Uterus (tissue), 4 donors: ENCODE measurements around the gene SMIM20. TPM values are rescaled to one million over a fixed set of nuclear protein-coding genes. Genes with fewer than 3 reads are reported as not detected.

Source experiments
- DNase-seq, 2 donors: peaks; one replicate each; pipeline ENCODE4 v3.0.0-alpha.2; 2019 to 2020
- H3K27ac ChIP-seq, 2 donors: fragments of 200-600 bp; sonication (generic); 1 replicate in 1 of 2; 2 replicates in 1 of 2; pipeline ENCODE4 v1.5.1; 2016 to 2018
- H3K27me3 ChIP-seq, 2 donors: fragments of 200-600 bp; sonication (generic); one replicate each; pipeline ENCODE4 v1.5.1; 2018 to 2019; ENCODE audit warnings: control low read depth in 1 of 2
- H3K36me3 ChIP-seq, 2 donors: fragments of 200-600 bp; sonication (generic); one replicate each; pipeline ENCODE4 v1.5.1; 2019; ENCODE audit warnings: control low read depth in 1 of 2
- H3K4me1 ChIP-seq, 2 donors: fragments of 200-600 bp; sonication (generic); one replicate each; pipeline ENCODE4 v1.5.1; 2018 to 2019; ENCODE audit warnings: control low read depth in 1 of 2
- H3K4me3 ChIP-seq, 2 donors: fragments of 200-600 bp; sonication (generic); 1 replicate in 1 of 2; 2 replicates in 1 of 2; pipeline ENCODE4 v1.5.1; 2018 to 2019; ENCODE audit warnings: mild to moderate bottlenecking in 1 of 2
- H3K9me3 ChIP-seq, 2 donors: fragments of 200-600 bp; sonication (generic); one replicate each; pipeline ENCODE4 v1.5.1; 2019; ENCODE audit warnings: control low read depth in 1 of 2
- CTCF ChIP-seq, 4 experiments: fragments of 200-600 bp in 2 of 4; fragments of 450-650 bp in 2 of 4; sonication (generic) in 2 of 4; IDR thresholded peaks; one replicate each; pipeline ENCODE4 v1.5.1; 2016 to 2019; ENCODE audit warnings: antibody characterized with exemption in 4 of 4, mild to moderate bottlenecking in 2 of 4, moderate library complexity in 1 of 4
- POLR2A ChIP-seq, 2 donors: fragments of 450-650 bp; IDR thresholded peaks; one replicate each; pipeline ENCODE4 v1.6.1; 2016; ENCODE audit warnings: antibody characterized with exemption in 2 of 2, mild to moderate bottlenecking in 1 of 2, moderate library complexity in 1 of 2
- intact Hi-C: fragments of 100-400 bp; cut with DNase I; formaldehyde crosslinking; loops from one replicate; pipeline ENCODE4 v1.15.1; 2023; ENCODE audit warnings: low total_unique reads
- total RNA-seq, 4 donors: library from RNA; depleted of rRNA in 3 of 4; stranded (reverse); fragments of >200 nt in 3 of 4; gene quantifications; one replicate each; pipeline versions ENCODE4 v1.1.0 to v1.2.4, GENCODE V29; 2014 to 2023
- donor health status: DM: yes; HTN: yes; CAD: no.

SMIM20 gene
- total RNA-seq, 4 donors from 2014 or later, result 22.7 to 208 (median 32.4) TPM

GRCh38 chr4:25930731-25931354 lies 16.8 kb downstream of the SMIM20 start:
- DNase-seq, result no peak
- H3K4me1 ChIP-seq, result no peaks in the 10 kb centered on the region
- no peak overlapping the region for H3K27ac ChIP-seq
- intact Hi-C loops, result no loop called here
- no peak overlapping the region for H3K4me3 ChIP-seq
- no peak for TF ChIP-seq POLR2A (IDR thresholded peaks at IDR 0.05)
- no peak for TF ChIP-seq CTCF (IDR thresholded peaks at IDR 0.05)
- no peaks in the 10 kb centered on the region for H3K9me3 ChIP-seq
- no peaks in the 10 kb centered on the region for H3K36me3 ChIP-seq
- no peaks in the 10 kb centered on the region for H3K27me3 ChIP-seq

- no peak for DNase-seq
- H3K36me3 ChIP-seq, result no peaks in the 10 kb centered on the region
- TF ChIP-seq CTCF (IDR thresholded peaks at IDR 0.05) (no peak), POLR2A (IDR thresholded peaks at IDR 0.05) (no peak)
- no peak overlapping the region for H3K4me3 ChIP-seq
- H3K4me1 ChIP-seq, result no peaks in the 10 kb centered on the region
- no peaks in the 10 kb centered on the region for H3K27me3 ChIP-seq
- intact Hi-C loops, result no loop called here
- no peak overlapping the region for H3K27ac ChIP-seq
- H3K9me3 ChIP-seq, result no peaks in the 10 kb centered on the region
These were observed 22.7 kb downstream of the SMIM20 start for GRCh38 chr4:25936696-25937095.

- intact Hi-C loops, result no loop called here
- Histone ChIP-seq H3K4me1 (no peaks in the 10 kb centered on the region), H3K27me3 (no peaks in the 10 kb centered on the region), H3K4me3 (no peak overlapping the region), H3K9me3 (no peaks in the 10 kb centered on the region), H3K27ac (no peak overlapping the region), H3K36me3 (no peaks in the 10 kb centered on the region)
- no peak for TF ChIP-seq POLR2A (IDR thresholded peaks at IDR 0.05)
- TF ChIP-seq CTCF (IDR thresholded peaks at IDR 0.05), result no peak
- DNase-seq, result no peak
These were observed 23.8 kb downstream of the SMIM20 start for GRCh38 chr4:25937801-25938200.

- no peaks in the 10 kb centered on the region for H3K4me1 ChIP-seq
- TF ChIP-seq CTCF (IDR thresholded peaks at IDR 0.05), result no peak
- no peak for TF ChIP-seq POLR2A (IDR thresholded peaks at IDR 0.05)
- H3K9me3 ChIP-seq, result no peaks in the 10 kb centered on the region
- H3K27me3 ChIP-seq, result no peaks in the 10 kb centered on the region
- H3K36me3 ChIP-seq, result no peaks in the 10 kb centered on the region
- no peak for DNase-seq
- intact Hi-C loops, result no loop called here
- no peak overlapping the region for H3K27ac ChIP-seq
- H3K4me3 ChIP-seq, result no peak overlapping the region
These were observed 24.3 kb downstream of the SMIM20 start for GRCh38 chr4:25938366-25938765.

- no peak overlapping the region for H3K4me3 ChIP-seq
- intact Hi-C loops, result no loop called here
- no peaks in the 10 kb centered on the region for H3K27me3 ChIP-seq
- no peak for DNase-seq
- H3K9me3 ChIP-seq, result no peaks in the 10 kb centered on the region
- no peak for TF ChIP-seq CTCF (IDR thresholded peaks at IDR 0.05)
- no peak for TF ChIP-seq POLR2A (IDR thresholded peaks at IDR 0.05)
- H3K36me3 ChIP-seq, result no peaks in the 10 kb centered on the region
- no peak overlapping the region for H3K27ac ChIP-seq
- H3K4me1 ChIP-seq, result no peaks in the 10 kb centered on the region
These were observed 24.8 kb downstream of the SMIM20 start for GRCh38 chr4:25938787-25939186.
